OCI-M2 (cell line): ENCODE data around the gene KRTDAP.
"Not testable (repeated sequence)": the region's sequence is repeated elsewhere in the genome, so short reads cannot be mapped to it uniquely, and the experiment has no call there.

ENCODE experiments used
- DNase-seq: peaks from one replicate; lab custom pipeline; 2025; ENCODE audit not compliant: unreplicated experiment; lab: John Stamatoyannopoulos, UW

KRTDAP gene

GRCh38 chr19:35486268-35486708, 4.0 kb downstream of the KRTDAP start:
- no peak for DNase-seq

- no peak for DNase-seq
Observed at GRCh38 chr19:35484252-35485036, 5.8 kb downstream of the KRTDAP start.

GRCh38 chr19:35483089-35483488, 7.2 kb downstream of the KRTDAP start:
- no peak for DNase-seq

GRCh38 chr19:35478794-35479677, 11.2 kb downstream of the KRTDAP start:
- DNase-seq = no peak

- DNase-seq = no peak
Observed at GRCh38 chr19:35476149-35476548, 14.1 kb downstream of the KRTDAP start.

GRCh38 chr19:35474594-35474993, 15.7 kb downstream of the KRTDAP start:
- DNase-seq = not testable (repeated sequence)

GRCh38 chr19:35474104-35474503, 16.2 kb downstream of the KRTDAP start:
- DNase-seq = no peak

GRCh38 chr19:35471946-35472345, 18.3 kb downstream of the KRTDAP start:
- DNase-seq = no peak

- DNase-seq = not testable (repeated sequence)
Observed at GRCh38 chr19:35471075-35471474, 19.2 kb downstream of the KRTDAP start.

- DNase-seq = no peak
Observed at GRCh38 chr19:35470128-35470527, 20.1 kb downstream of the KRTDAP start.

- no peak for DNase-seq
Observed at GRCh38 chr19:35468637-35469036, 21.6 kb downstream of the KRTDAP start.

GRCh38 chr19:35466259-35466658, 24.0 kb downstream of the KRTDAP start:
- DNase-seq = no peak

GRCh38 chr19:35462956-35463355, 27.3 kb downstream of the KRTDAP start:
- DNase-seq = not testable (repeated sequence)

- DNase-seq = no peak
Observed at GRCh38 chr19:35462476-35462953, 27.7 kb downstream of the KRTDAP start.

GRCh38 chr19:35461788-35462187, 28.5 kb downstream of the KRTDAP start:
- not testable (repeated sequence) for DNase-seq

GRCh38 chr19:35461060-35461459, 29.2 kb downstream of the KRTDAP start:
- DNase-seq = no peak

- DNase-seq = no peak
Observed at GRCh38 chr19:35460608-35461007, 29.7 kb downstream of the KRTDAP start.

- DNase-seq = no peak
Observed at GRCh38 chr19:35459414-35460082, 30.7 kb downstream of the KRTDAP start.

GRCh38 chr19:35458731-35459391, 31.4 kb downstream of the KRTDAP start:
- no peak for DNase-seq

GRCh38 chr19:35458192-35458591, 32.1 kb downstream of the KRTDAP start:
- DNase-seq = no peak

GRCh38 chr19:35457173-35457572, 33.1 kb downstream of the KRTDAP start:
- DNase-seq = no peak
